Measurements from ENCODE around the gene RPN2. TPM values are rescaled to one million over a fixed set of nuclear protein-coding genes. Genes with fewer than 3 reads are reported as not detected.

RPN2 gene
- total and polyA plus RNA-seq, 7 donors, result 66.4 to 131 (median 94.9) TPM

GRCh38 chr20:37256286-37256685, 77.2 kb downstream of the RPN2 start:
- Histone ChIP-seq H3K4me3 (no peak overlapping the region), H3K27me3 (ENCODE audit: insufficient read depth in 3 of 3, low read length in 2 of 3) (no peaks in the 10 kb centered on the region), H3K36me3 (ENCODE audit: insufficient read depth in 1 of 2, low read depth in 1 of 2) (no peaks in the 10 kb centered on the region), H3K9me3 (peaks cover 7% of the 10 kb centered on the region), H3K27ac (no peak overlapping the region), H3K4me1 (no peaks in the 10 kb centered on the region)
- ATAC-seq (no peak), DNase-seq (no peak)
- TF ChIP-seq CTCF (IDR thresholded peaks at IDR 0.05), result no peak
- intact Hi-C loops (cut with DNase I), result no loop called here
- WGBS, 3 donors, result 70 to 79% (median 72%) methylated on average over 11 of the region's 11 CpGs

GRCh38 chr20:37257530-37257929, 78.4 kb downstream of the RPN2 start:
- H3K4me3 ChIP-seq, result no peak overlapping the region
- TF ChIP-seq CTCF (IDR thresholded peaks at IDR 0.05), result no peak
- H3K36me3 ChIP-seq (ENCODE audit: insufficient read depth in 1 of 2, low read depth in 1 of 2), result no peaks in the 10 kb centered on the region
- no peaks in the 10 kb centered on the region for H3K27me3 ChIP-seq (ENCODE audit: insufficient read depth in 3 of 3, low read length in 2 of 3)
- ATAC-seq (no peak), DNase-seq (no peak)
- H3K4me1 ChIP-seq, result no peaks in the 10 kb centered on the region
- H3K9me3 ChIP-seq, result peaks cover 7% of the 10 kb centered on the region
- intact Hi-C loops (cut with DNase I), result no loop called here
- no peak overlapping the region for H3K27ac ChIP-seq
- WGBS, 3 donors, result 60 to 72% (median 69%) methylated on average over 2 of the region's 2 CpGs

GRCh38 chr20:37257988-37258387, 78.9 kb downstream of the RPN2 start:
- Histone ChIP-seq H3K9me3 (peaks cover 7% of the 10 kb centered on the region), H3K36me3 (ENCODE audit: insufficient read depth in 1 of 2, low read depth in 1 of 2) (no peaks in the 10 kb centered on the region), H3K27me3 (ENCODE audit: insufficient read depth in 3 of 3, low read length in 2 of 3) (no peaks in the 10 kb centered on the region), H3K4me1 (no peaks in the 10 kb centered on the region), H3K27ac (no peak overlapping the region), H3K4me3 (no peak overlapping the region)
- intact Hi-C loops (cut with DNase I), result no loop called here
- DNase-seq (no peak), ATAC-seq (no peak)
- TF ChIP-seq CTCF (IDR thresholded peaks at IDR 0.05), result no peak
- WGBS, 3 donors, result 65 to 70% (median 69%) methylated on average over 9 of the region's 9 CpGs

- H3K4me3 ChIP-seq, result no peak overlapping the region
- intact Hi-C loops (cut with DNase I), result no loop called here
- DNase-seq (no peak), ATAC-seq (no peak)
- H3K27ac ChIP-seq, result no peak overlapping the region
- TF ChIP-seq CTCF (IDR thresholded peaks at IDR 0.05), result no peak
- H3K4me1 ChIP-seq, result no peaks in the 10 kb centered on the region
- peaks cover 5% of the 10 kb centered on the region for H3K9me3 ChIP-seq
- 70 to 76% (median 76%) methylated on average over 11 of the region's 11 CpGs for WGBS, 3 donors
- no peaks in the 10 kb centered on the region for H3K36me3 ChIP-seq (ENCODE audit: insufficient read depth in 1 of 2, low read depth in 1 of 2)
- no peaks in the 10 kb centered on the region for H3K27me3 ChIP-seq (ENCODE audit: insufficient read depth in 3 of 3, low read length in 2 of 3)
Observed at GRCh38 chr20:37259031-37259430, 79.9 kb downstream of the RPN2 start.

GRCh38 chr20:37259865-37260264, 80.7 kb downstream of the RPN2 start:
- intact Hi-C loops (cut with DNase I), result no loop called here
- no peaks in the 10 kb centered on the region for H3K27me3 ChIP-seq (ENCODE audit: insufficient read depth in 3 of 3, low read length in 2 of 3)
- TF ChIP-seq CTCF (IDR thresholded peaks at IDR 0.05), result no peak
- H3K36me3 ChIP-seq (ENCODE audit: insufficient read depth in 1 of 2, low read depth in 1 of 2), result no peaks in the 10 kb centered on the region
- 57 to 71% (median 71%) methylated on average over 3 of the region's 3 CpGs for WGBS, 3 donors
- no peaks in the 10 kb centered on the region for H3K9me3 ChIP-seq
- no peak for ATAC-seq
- no peak for DNase-seq
- no peaks in the 10 kb centered on the region for H3K4me1 ChIP-seq
- no peak overlapping the region for H3K27ac ChIP-seq
- H3K4me3 ChIP-seq, result no peak overlapping the region
